Adrenal gland (tissue), 5 donors: ENCODE data around the gene ANO2.

Experiments used
- POLR2A ChIP-seq, 2 donors: fragments of 450-650 bp; IDR thresholded peaks; one replicate each; pipeline ENCODE4 v1.6.1; 2017; ENCODE audit warnings: antibody characterized with exemption in 2 of 2, mild to moderate bottlenecking in 2 of 2, moderate library complexity in 1 of 2
- TF ChIP-seq, protein P1 (sequence below), 6 experiments: fragments of 450-650 bp in 4 of 6; fragments of 200-600 bp in 2 of 6; sonication (generic) in 1 of 6; IDR thresholded peaks; 1 replicate in 5 of 6; 2 replicates in 1 of 6; pipeline versions ENCODE4 v1.5.1 to v1.8.0; 2016 to 2021; ENCODE audit warnings: antibody characterized with exemption in 6 of 6, mild to moderate bottlenecking in 2 of 6, moderate library complexity in 1 of 6
- donor health status: DM: no; HTN: no; CAD: no.

DNA sequence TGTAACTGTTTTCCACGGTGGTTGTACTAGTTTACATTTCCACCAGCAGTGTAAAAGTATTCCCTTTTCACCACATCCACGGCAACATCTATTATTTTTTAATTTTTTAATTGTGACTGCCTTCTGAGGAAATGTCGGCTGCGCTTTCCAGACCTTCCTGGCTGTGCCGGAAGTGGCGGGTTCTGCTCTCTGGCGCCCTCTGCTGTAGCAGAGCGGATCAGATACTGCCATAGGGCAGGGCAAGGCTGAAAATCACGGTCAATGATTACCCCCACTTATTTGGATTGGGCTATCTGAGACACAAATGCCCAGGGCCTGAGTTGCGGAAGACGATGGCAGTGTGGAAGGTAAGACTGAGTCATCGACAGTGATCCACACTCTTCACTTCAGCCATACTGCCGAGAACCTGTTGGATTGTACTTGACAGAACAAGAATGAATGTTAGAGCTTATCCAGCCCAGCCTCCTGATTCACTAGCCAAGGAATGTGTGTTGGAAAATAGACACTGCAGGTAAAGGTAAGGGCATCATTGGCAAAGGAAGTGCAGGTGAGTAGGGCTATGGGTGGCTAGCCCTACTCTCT lies 388.9 kb downstream of the ANO2 start:
- TF ChIP-seq, protein P1, sequence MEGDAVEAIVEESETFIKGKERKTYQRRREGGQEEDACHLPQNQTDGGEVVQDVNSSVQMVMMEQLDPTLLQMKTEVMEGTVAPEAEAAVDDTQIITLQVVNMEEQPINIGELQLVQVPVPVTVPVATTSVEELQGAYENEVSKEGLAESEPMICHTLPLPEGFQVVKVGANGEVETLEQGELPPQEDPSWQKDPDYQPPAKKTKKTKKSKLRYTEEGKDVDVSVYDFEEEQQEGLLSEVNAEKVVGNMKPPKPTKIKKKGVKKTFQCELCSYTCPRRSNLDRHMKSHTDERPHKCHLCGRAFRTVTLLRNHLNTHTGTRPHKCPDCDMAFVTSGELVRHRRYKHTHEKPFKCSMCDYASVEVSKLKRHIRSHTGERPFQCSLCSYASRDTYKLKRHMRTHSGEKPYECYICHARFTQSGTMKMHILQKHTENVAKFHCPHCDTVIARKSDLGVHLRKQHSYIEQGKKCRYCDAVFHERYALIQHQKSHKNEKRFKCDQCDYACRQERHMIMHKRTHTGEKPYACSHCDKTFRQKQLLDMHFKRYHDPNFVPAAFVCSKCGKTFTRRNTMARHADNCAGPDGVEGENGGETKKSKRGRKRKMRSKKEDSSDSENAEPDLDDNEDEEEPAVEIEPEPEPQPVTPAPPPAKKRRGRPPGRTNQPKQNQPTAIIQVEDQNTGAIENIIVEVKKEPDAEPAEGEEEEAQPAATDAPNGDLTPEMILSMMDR (IDR thresholded peaks at IDR 0.05) = no peak
- TF ChIP-seq POLR2A (IDR thresholded peaks at IDR 0.05) = no peak
